PC-3 (cell line): ENCODE measurements around the gene SCN1B.

Experiments
- CTCF ChIP-seq: fragments of 300-600 bp; sonication (generic); conservative IDR thresholded peaks from 2 replicates; pipeline ENCODE4 v1.5.1; 2017; ENCODE audit warnings: antibody characterized with exemption, low read depth, mild to moderate bottlenecking, low read length
- EZH2 ChIP-seq: fragments of 300-600 bp; sonication (generic); IDR thresholded peaks from one replicate; pipeline ENCODE4 v1.6.1; 2017; ENCODE audit warnings: antibody characterized with exemption, mild to moderate bottlenecking, low read length; ENCODE audit not compliant: unreplicated experiment
- EZH2phosphoT487 ChIP-seq: fragments of 300-600 bp; sonication (generic); IDR thresholded peaks from 2 replicates; pipeline ENCODE4 v1.6.1; 2018; ENCODE audit warnings: mild to moderate bottlenecking, antibody characterized with exemption, low read length, borderline replicate concordance

GRCh38 chr19:35038623-35039512, 8.6 kb downstream of the SCN1B start:
- TF ChIP-seq CTCF = no peak
- no peak for TF ChIP-seq EZH2phosphoT487
- TF ChIP-seq EZH2 = no peak
